SW 1271 (cell line): ENCODE data around the gene HOXB9.

Source experiments
- DNase-seq, 2 experiments: peaks; one replicate each; lab custom pipeline; 2025; lab: John Stamatoyannopoulos, UW

The HOXB9 gene

DNA sequence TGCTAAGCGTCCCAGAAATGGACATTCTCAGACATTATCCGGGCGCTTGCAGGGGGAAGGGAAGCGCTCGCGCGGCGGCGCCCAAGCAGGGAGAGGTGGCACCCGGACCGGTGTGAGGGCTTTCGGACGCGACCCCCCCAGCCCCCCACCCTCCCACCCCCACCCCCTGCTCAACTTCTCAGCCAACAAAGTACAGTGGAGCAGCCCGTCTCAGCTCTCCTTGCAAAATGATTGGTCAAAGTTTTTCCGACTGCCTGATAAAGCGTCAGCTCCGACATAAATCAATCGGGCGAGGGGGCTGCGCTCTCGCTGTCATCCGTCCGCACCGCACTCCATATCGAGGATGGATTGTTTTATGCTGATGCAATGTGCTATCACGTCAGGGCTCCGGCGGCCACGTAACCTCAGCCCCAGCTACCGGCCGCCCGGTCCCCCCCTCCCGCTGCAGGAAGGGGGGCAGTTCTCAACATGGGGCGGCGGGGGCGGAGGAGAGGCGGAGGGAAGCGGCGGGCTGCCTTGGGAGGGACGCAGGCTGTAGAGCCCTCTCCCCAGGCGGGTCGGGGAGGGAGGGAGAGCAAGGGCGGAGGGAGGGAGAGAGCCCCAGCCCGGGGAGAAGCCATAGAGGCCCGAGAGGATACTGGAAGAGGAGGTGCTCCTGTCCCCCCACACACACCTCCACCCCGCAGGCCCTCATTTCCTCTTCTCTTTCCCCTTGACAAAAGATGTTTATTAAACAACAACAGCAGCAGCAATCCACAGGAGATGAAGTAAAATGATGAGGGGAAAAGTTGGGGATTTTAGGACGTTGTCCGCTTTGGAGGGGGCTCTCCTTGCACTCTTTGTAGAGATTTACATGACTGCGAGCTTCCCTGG is at the start of gene HOXB9:
HOXB9 (minus strand) TSS at position 114 of the 873 bp plus-strand sequence; CDS start at position 25, 89 bp downstream.
- DNase-seq = no peak

DNA sequence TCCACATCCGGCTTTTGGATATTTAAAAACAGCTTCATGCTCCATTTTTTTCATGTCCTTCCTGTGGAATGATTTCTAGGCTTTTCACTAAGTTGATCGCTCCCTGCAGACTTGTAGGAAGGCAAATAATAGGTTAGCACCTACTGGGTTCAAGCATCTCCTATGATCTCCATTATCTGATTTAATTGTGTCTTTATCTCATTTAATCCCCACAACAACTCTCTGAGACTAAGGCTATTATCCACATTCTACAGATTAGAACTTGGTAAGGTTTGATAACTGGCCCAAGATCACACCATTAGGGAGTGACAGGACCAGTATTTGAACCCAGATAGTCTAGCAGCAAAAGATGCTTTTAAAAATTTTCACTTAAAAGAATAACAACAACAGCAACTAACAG is 46.2 kb upstream of the HOXB9 start:
- no peak for DNase-seq

DNA sequence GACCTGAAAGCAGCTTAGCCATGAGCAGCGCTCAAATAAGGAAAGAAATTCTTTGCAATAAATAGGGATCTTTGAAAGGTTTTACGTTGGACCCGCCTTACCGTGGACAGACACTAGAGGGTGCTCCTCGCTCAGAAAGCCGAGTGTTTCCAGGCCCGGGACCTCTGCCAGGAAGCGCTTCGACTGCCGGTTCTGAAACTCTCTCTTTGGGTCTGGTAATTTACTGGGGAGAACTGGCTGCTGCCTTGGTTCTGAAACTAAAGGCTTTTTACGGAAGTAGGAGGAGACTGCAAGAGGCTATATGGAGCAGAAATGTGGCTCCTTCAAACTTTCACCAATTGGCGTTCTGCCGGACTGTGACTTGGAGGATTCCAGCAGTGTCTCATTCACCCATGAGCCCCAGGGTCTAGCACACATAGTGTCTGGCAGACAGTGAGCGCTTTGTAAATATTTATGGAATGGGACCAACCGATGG is 45.6 kb upstream of the HOXB9 start:
- peak in 1 of 2 experiments; percentile 66 for DNase-seq

DNA sequence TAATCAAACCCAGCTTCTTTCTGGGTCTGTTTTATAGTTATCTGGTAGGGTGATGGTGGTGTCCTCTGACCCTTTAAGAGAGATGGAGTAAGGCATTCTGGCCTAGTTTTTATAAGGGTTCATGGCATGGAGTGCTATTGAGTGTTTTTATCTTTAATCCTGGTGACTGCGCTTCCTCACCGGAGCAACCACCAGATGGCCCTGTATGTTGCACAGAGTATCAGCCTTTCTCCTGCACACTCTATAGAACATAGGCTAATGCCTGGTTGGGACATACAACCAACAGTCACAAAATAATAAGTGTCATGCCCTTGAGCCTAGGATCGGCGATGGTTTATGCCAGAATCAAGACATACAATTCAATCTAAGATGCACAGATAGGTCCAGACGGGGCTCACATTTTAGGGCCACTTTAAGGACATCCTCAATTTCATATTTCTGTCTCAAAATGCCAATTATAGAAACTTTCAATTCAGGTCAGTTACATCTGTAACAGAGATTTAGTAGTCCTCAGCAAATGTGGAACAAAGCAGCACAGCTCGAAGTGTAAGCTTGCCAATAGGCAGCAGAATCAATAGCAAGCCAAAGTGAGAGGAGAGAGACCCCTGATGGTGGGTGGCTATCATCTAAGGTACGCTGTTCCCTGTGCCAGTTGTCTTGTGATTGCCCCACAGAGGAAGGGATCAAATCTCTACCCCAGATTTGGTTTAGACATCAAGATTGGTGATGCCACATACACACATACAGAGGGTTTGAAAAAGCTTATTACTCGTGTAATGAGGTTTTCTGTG is 37.2 kb upstream of the HOXB9 start:
- DNase-seq = no peak

DNA sequence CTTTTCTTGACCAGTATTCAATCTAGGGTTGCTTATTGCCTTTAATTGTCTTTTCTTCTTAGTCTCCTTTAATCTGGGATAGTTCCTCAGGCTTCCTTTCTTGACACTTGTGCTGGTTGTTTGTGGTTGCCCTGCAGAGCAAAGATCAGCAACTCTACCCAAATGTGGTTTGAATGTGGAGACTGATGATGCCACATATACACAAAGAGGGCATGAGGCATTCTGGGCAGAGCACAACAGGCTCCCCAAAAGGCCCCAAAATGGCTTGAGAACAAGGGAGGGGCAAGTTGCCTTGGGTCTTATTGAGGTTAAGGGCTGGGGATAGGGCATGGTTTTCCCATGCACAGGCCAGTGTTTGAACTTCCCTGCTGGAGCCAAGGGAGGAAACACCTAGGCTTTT is 29.8 kb upstream of the HOXB9 start:
- no peak for DNase-seq

DNA sequence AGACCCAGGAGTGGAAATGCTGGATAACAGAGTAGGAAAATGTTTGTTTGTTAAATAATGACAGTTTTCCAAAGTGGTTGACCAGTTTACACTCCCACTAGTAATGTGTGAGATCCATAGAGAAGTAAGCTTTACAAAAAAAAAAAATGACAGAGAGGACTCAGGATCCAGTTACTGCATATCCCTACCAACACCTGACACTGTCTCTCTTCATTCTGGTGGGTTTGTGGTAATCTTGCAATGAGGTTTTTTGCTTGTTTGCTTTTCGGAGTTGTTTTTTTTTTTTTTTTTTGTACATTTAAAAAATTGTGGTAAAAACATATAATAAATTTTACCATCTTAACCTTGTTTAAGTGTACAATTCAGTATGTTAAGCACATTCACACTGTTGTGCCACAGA is 23.6 kb upstream of the HOXB9 start:
- no peak for DNase-seq

DNA sequence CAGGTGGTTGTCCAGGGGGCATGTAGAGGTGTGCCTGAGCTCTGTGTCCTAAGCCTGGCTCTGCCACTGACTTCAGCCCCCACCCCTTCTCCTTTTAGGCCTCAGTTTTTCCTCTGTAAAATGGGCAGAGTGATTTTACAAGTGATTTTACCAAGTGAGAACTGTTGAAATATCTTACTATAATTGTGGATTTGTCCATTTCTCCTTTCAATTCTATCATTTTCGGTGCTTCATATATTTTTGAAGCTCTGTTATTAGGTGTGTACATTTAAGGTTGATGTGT is 21.7 kb upstream of the HOXB9 start:
- no peak for DNase-seq

DNA sequence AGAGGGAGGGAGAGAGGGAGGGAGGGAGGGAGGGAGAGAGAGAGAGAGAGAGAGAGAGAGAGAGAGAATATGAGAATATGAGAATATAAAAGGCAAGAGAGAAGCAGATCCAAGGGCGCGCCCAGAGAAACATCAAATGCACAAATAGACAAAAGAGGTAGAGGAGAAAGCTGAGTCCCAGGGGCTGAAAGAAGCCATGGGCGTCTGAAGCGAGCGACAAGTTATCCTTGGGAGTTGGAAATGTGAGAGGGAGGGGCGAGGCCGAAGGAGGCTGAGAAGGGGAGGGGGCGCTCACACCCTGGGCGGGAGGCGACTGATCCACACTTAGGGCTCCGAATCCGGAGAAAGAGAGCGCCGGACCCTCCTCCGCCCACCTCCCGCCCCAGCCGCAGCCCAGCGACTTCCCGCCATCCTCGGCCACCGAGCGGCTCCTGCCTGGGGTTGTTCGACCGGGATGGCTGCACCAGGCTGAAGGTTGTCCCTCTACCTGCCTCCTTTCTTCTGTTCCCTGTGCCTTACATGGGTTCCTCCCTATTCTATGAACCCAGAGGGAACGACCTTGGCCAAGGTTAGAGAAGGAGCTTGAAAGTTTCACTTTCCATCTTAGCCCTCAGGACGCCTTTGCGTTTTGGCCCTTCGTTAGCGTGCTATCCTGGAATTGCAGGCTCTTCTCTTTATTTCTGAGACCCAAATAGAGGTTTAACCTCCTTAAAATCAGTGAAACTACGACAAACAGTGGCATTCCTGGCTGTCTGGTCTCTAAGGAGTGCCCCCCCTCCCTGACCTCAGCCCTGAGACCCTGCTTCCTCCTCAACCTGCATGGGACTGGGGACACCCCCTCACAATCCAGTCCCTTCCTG is 21.2 kb upstream of the HOXB9 start:
- DNase-seq = no peak

DNA sequence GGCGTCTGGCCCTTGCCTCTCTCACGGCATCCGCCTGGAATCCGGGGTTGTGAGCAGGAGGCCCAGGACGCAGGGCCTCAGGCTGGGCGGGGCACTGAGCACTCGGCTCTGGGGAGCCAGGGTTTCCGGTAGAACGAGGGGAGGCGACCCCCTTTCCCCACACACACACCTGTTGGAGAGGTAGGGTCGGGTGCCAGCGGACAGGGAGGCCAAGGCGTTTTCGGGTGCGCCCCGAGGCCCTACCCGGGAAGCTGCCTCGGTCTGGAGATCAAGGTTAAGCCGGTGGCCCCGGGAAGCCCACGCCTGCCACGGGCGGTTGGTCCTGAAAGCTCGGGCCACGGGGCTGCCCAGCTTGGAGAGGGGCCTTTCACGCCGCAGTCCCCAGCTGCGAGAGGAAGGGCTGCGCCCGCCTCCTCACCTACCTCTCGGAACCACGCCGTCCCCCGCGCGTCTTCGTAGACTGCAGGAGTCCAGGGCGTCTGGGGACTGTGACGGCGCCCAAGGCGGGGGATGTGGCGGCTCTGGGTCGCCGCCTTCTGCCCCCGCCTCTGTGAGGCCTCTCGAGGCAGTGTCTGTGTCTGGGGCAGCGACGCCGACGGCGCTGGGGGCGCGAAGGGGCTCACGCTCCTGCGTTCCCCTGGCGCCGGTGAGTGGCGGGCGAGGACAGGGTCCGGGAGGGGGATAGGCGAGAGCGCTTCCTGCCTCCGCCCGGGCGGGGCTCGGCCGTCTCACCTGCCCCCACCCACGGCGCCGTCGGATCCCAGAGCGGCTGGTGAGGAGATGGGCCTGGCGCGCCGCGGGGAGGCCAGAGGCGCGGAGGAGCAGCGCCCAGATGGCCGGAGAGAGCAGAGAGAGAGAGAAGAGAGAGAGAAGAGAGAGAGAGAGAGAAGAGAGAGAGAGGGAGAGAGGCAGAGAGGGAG is 20.3 kb upstream of the HOXB9 start:
- DNase-seq = no peak

DNA sequence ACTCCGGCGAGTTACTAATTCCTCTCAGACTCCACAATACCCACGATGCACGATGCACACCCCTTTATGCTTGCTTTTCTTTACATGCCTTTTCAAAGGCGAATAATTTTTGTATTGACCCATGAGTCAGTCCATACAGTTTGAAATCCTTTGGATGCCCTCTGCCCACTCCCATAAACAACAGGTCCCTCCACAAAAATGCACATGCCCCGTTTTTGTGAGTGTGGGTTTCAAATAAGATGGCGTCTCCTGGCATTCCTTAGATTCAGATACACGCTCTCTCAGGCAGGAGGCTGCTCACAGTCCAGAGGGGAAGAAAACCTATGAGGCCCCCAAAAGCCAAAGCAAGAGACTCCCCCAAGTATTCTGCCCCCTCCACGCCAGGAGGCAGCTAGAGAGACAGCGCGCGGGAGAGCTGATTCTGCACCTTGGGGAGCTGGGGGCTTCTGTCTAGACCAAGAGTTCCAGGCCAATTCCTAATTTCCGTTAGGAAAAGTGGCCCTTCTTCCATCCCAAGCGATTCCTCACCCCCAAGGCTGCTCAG is 19.6 kb upstream of the HOXB9 start:
- no peak for DNase-seq

DNA sequence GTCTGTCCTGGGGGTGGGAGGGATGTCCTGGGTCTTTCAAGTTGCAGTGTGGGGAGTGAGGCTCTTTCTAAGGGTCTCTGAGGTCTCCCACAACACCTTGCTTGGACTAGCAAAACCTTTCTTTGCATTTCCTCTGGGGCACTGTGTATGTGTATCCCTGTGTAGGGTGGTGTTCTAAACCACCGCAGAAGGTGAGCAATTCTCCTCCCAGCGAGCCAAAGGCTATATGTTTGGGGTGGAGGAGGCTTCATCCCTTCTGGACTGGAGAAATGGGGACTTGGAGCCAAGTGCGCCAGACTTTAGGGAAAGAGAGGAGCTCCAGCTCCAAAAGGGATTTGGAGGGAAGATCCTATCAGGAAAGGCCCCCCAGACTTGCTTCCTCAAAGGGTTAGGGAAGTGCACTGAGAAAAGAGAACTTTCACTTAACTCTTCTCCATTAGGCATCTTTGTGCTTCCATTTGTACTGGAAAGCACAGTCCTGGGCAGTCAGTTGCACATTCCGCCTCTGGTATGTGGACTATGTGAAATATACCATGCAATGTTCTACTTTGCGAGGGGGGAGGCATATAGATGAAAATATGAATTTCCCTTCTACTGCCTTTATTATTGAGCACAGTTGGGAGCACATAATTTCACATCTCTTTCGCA is 18.9 kb upstream of the HOXB9 start:
- DNase-seq = no peak

- DNase-seq = no peak
Observed at GRCh38 chr17:48644159-48644558, 18.0 kb upstream of the HOXB9 start.

DNA sequence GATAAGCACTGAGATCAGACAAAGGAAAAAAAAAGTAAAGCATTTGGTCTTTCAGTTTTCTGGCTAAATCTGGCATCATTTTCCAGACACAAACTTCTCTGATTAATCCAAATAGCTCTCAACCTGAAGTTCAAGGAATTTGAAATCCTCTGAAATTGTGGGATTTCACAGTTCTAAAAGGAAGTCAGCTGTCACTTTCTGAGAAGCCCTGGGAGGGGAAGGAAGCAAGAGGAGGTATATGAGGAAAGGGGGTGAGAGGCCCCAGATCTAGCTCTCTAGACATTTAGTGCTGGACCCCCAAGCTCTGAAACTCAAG is 17.5 kb upstream of the HOXB9 start:
- no peak for DNase-seq

GRCh38 chr17:48642843-48643696 is 16.9 kb upstream of the HOXB9 start:
- no peak for DNase-seq

DNA sequence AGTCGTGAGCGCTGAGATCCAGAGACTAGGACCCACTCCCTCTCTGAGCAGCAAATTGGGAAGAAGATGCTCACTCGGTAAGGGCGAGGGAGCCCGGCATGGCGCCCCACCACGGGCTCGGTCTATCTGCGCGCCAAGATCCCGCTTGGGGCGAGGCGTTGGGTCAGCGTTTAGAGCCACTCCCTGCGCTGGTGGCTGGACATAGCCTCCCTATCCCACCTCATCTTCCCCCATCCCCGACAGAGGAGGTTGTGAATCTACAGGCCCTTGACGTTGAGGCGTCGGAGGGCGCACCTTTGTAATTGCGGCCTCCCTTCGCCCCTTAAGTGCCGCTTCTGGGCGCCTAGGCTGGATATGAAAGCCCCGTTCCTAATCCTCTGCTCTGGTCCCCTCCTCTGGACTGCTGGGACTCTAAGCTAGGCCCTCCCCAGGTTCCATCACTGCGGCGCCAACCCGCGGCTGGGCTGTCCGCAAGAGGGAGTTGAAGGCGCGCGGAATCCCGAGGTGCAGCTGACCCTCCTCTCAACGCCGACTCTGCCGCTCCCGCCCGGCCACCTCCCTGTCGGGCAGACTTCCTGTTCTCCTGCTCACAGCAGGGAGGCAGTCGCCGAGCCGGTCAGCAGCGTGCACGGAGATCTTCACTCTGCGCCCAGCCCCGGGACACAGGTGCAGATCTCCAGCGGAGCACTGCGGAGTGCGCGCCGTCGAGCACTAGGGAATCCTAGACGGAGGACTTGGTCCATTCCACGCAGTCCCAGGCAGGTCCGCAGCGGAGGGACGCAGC is 16.1 kb upstream of the HOXB9 start:
- DNase-seq = no peak

DNA sequence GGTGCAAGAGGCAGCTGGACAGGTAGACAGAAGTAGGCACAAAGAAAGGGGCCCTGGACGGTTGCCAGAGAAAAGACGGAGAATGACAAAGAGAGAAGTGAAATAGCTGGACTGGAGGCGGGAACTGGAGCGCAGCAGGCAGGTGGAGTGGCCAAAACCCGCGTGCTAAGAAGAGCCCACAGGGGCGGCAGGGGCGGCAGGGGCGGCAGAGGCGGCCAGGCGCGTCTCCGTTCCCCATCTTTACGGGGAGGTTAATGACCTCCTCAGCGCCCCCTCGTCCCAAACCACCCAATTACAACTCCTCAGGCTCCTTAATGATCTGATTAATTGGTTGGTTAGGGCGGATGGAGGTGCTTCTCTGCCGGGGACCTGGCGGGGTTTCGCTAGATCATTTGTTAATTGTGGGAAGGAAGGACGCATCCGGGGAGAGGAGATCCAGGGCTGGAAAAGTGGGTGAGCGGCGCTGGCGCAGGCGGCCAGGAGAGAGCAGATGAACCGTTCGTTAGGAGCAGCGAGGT is 15.4 kb upstream of the HOXB9 start:
- no peak for DNase-seq

GRCh38 chr17:48640858-48641180 is 14.7 kb upstream of the HOXB9 start:
- no peak for DNase-seq

DNA sequence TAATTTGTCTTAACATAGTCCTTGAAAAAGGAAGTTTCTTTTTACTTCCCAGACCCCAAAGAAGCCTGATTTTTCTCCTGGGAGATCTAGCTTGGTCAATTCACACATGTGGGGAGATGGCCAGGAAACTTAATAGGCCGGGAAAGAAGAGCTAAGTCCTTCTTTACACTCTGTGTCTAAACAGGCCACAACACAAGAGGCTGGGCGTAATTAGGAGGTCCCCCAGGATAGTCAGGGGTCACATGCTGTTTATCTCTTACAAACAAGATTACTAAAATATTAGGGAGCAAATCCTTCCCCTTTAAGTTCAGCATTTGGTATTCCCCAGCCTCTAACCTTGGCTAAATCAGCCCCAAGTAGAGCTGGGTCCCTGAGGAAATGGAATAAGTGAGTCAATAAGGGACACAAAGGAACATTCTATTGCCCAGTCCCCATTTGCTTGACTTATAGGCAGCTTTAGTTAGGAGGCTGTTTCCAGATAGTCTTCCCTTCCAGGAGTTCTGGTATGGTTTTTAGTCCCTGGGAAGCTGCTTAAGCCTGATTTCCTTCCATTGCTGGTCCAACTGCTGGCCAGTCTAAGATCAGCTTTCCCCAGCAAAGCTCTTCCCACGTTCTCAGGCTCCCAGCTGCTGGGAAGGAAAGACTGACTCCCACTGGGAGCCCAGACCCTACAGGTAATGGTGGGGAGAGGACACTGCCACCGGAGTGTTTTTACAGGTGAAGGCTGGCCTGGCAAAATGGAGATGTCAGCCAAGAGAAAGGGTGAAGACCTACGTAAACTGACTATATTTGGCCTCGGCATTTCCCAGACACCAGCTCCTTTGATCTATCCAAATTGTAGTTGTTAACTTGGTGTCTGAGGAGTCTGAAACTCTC is 14.1 kb upstream of the HOXB9 start:
- no peak for DNase-seq
